WERI-Rb-1 (cell line): Measurements from ENCODE around the gene PRKAG2.

Experiments used
- DNase-seq: peaks from one replicate; pipeline ENCODE4 v3.0.0-alpha.2; 2020
- H3K27ac ChIP-seq: fragments of 250-450 bp; sonication (Bioruptor Pico); 2 replicates; pipeline ENCODE4 v1.5.1; 2020; ENCODE audit warnings: mild to moderate bottlenecking, moderate library complexity
- H3K27me3 ChIP-seq: fragments of 250-450 bp; sonication (Bioruptor Pico); 2 replicates; pipeline ENCODE4 v1.5.1; 2021; ENCODE audit warnings: mild to moderate bottlenecking, low read depth, moderate library complexity; ENCODE audit not compliant: insufficient read depth, severe bottlenecking
- H3K36me3 ChIP-seq: fragments of 250-450 bp; sonication (Bioruptor Pico); 2 replicates; pipeline ENCODE4 v1.5.1; 2020; ENCODE audit warnings: mild to moderate bottlenecking, moderate library complexity
- H3K4me3 ChIP-seq: 2 replicates; pipeline ENCODE4 v1.5.1; 2011; ENCODE audit warnings: low read depth, mild to moderate bottlenecking, control low read depth, low read length
- H3K9me3 ChIP-seq: fragments of 250-450 bp; sonication (Bioruptor Pico); 2 replicates; pipeline ENCODE4 v1.5.1; 2021; ENCODE audit warnings: mild to moderate bottlenecking, moderate library complexity; ENCODE audit not compliant: severe bottlenecking
- CTCF ChIP-seq: IDR thresholded peaks from 2 replicates; pipeline ENCODE4 v1.5.1; 2011; ENCODE audit warnings: low read depth, mild to moderate bottlenecking, control low read depth, inconsistent platforms, low read length

Gene PRKAG2

GRCh38 chr7:151779678-151780077 lies 97.2 kb downstream of the PRKAG2 start:
- no peak for DNase-seq
- Histone ChIP-seq H3K27ac (no peak overlapping the region), H3K4me3 (no peak overlapping the region), H3K36me3 (no peaks in the 10 kb centered on the region), H3K27me3 (no peaks in the 10 kb centered on the region), H3K9me3 (no peaks in the 10 kb centered on the region)
- no peak for TF ChIP-seq CTCF

GRCh38 chr7:151779255-151779654 lies 97.7 kb downstream of the PRKAG2 start:
- Histone ChIP-seq H3K27me3 (no peaks in the 10 kb centered on the region), H3K27ac (no peak overlapping the region), H3K9me3 (no peaks in the 10 kb centered on the region), H3K36me3 (no peaks in the 10 kb centered on the region), H3K4me3 (no peak overlapping the region)
- DNase-seq, result no peak
- no peak for TF ChIP-seq CTCF

- no peak for TF ChIP-seq CTCF
Measured at GRCh38 chr7:151777908-151778670, 98.8 kb downstream of the PRKAG2 start.

GRCh38 chr7:151777495-151777880 lies 99.4 kb downstream of the PRKAG2 start:
- H3K9me3 ChIP-seq, result no peaks in the 10 kb centered on the region
- no peak for TF ChIP-seq CTCF
- no peak for DNase-seq
- H3K4me3 ChIP-seq, result no peak overlapping the region
- no peaks in the 10 kb centered on the region for H3K27me3 ChIP-seq
- H3K27ac ChIP-seq, result no peak overlapping the region
- no peaks in the 10 kb centered on the region for H3K36me3 ChIP-seq

More at GRCh38 chr7:151777908-151778670, 98.8 kb downstream of the PRKAG2 start:
- Histone ChIP-seq H3K27me3 (no peaks in the 10 kb centered on the region), H3K4me3 (no peak overlapping the region), H3K36me3 (no peaks in the 10 kb centered on the region), H3K9me3 (no peaks in the 10 kb centered on the region), H3K27ac (no peak overlapping the region)
- no peak for DNase-seq

DNA sequence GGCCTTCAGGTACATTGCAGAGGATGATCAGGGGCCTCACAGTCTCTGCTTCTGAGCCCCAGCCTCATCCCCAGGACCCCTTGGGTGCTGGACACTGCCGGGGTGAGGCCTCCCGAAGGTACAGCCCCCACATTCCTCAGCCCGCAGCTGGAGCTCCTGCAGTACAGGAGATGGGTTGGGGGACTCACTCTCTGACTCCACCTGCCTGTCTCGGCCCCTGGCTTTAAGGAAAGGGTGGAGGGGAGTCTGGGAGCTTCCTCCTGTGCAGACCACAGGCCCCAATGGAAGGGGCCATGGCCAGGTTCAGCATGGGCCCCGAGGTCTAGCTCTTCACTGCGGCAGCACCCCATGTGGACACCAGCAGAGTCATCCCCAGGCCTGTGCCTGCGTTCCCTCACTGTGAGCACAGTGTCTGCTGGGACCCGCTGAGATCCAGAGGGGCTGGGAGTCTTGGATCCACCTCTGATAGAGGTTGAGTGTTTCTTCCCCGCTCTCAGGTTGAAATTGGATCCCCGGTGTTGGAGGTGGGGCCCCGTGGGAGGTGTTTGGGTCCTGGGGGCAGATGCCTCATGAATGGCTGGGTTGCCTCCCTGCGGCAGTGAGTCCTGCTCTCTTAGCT lies 99.9 kb downstream of the PRKAG2 start:
- Histone ChIP-seq H3K36me3 (no peaks in the 10 kb centered on the region), H3K4me3 (no peak overlapping the region), H3K27me3 (no peaks in the 10 kb centered on the region), H3K27ac (no peak overlapping the region), H3K9me3 (no peaks in the 10 kb centered on the region)
- no peak for DNase-seq
- TF ChIP-seq CTCF, result no peak
